ENCODE results near the gene ZDHHC14.

The ZDHHC14 gene

DNA sequence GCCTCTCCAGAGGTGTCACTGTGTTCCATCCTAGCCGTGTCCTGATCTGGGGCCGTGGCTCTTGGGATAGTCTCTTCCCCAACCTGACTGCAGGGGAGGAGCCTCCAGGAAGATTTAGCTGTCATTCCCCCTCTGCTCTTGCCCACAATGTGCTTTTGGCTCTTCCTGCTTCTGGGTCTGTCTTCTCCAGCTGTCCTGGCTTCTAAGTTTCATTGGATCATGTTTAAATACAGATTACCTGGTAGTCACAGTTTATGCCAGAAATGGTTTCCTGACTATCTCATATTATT, 139.1 kb downstream of the ZDHHC14 start:
- H3K27ac ChIP-seq (ENCODE audit: low read depth in 2 of 2, low read length in 2 of 2): no peak overlapping the region
- H3K4me1 ChIP-seq (ENCODE audit: control insufficient read depth in 2 of 2, insufficient read depth in 2 of 2, low read length in 2 of 2): no peaks in the 10 kb centered on the region
- no peaks in the 10 kb centered on the region for H3K9me3 ChIP-seq (ENCODE audit: control insufficient read depth in 2 of 2, low read length in 2 of 2)
- H3K27me3 ChIP-seq (ENCODE audit: control insufficient read depth in 2 of 2, insufficient read depth in 2 of 2, low read length in 2 of 2): no peaks in the 10 kb centered on the region
- H3K36me3 ChIP-seq (ENCODE audit: control insufficient read depth in 2 of 2, insufficient read depth in 2 of 2, low read length in 2 of 2): no peaks in the 10 kb centered on the region
- no peak overlapping the region for H3K4me3 ChIP-seq (ENCODE audit: low read length in 2 of 2)
- no peak overlapping the region for H3K9ac ChIP-seq (ENCODE audit: low read depth in 1 of 2, low read length in 2 of 2)

DNA sequence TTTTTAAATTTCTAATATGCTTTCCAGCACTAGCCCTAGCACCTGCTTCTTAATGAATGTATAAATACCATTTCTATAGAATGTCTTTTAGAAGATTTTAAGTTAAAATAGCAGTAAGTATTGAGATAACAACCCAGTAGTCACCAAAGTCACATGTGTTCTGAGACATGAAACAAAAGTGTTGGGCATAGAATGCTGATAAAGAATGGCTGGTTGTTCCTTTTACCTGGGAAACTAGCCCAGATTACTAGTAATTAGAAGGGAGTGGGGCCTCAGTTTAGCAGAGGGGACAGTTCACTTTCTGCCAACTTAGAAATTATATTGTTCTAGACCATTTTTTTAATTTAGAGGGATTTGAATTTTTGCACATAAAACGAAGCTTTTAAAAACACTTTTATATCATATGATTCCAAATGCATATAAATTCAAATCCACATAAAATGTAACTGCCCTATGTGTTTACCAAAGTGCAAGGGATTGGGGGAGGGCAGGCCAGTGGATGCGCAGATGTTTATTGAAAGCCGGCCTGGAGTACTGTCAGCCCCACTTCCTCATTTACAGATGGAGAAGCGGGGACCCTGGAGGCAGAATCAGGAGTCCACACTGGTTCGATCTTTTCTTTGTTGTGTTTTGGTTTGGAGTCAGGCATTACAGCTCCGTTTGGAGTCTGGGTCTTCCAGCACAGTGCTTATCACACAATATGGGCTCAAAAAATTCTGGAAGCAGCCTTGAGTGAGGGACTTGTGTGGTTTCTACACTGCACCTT, 139.8 kb downstream of the ZDHHC14 start:
- Histone ChIP-seq H3K36me3 (ENCODE audit: control insufficient read depth in 2 of 2, insufficient read depth in 2 of 2, low read length in 2 of 2) (no peaks in the 10 kb centered on the region), H3K4me3 (ENCODE audit: low read length in 2 of 2) (no peak overlapping the region), H3K9me3 (ENCODE audit: control insufficient read depth in 2 of 2, low read length in 2 of 2) (no peaks in the 10 kb centered on the region), H3K27me3 (ENCODE audit: control insufficient read depth in 2 of 2, insufficient read depth in 2 of 2, low read length in 2 of 2) (no peaks in the 10 kb centered on the region), H3K9ac (ENCODE audit: low read depth in 1 of 2, low read length in 2 of 2) (no peak overlapping the region), H3K4me1 (ENCODE audit: control insufficient read depth in 2 of 2, insufficient read depth in 2 of 2, low read length in 2 of 2) (no peaks in the 10 kb centered on the region), H3K27ac (ENCODE audit: low read depth in 2 of 2, low read length in 2 of 2) (no peak overlapping the region)

- Histone ChIP-seq H3K27ac (ENCODE audit: low read depth in 2 of 2, low read length in 2 of 2) (no peak overlapping the region), H3K4me3 (ENCODE audit: low read length in 2 of 2) (no peak overlapping the region), H3K27me3 (ENCODE audit: control insufficient read depth in 2 of 2, insufficient read depth in 2 of 2, low read length in 2 of 2) (no peaks in the 10 kb centered on the region), H3K9ac (ENCODE audit: low read depth in 1 of 2, low read length in 2 of 2) (no peak overlapping the region), H3K4me1 (ENCODE audit: control insufficient read depth in 2 of 2, insufficient read depth in 2 of 2, low read length in 2 of 2) (no peaks in the 10 kb centered on the region), H3K36me3 (ENCODE audit: control insufficient read depth in 2 of 2, insufficient read depth in 2 of 2, low read length in 2 of 2) (peaks cover 0 to 2% of the 10 kb centered on the region in 2 donors), H3K9me3 (ENCODE audit: control insufficient read depth in 2 of 2, low read length in 2 of 2) (no peaks in the 10 kb centered on the region)
Measured at GRCh38 chr6:157521362-157522335, 140.7 kb downstream of the ZDHHC14 start.

DNA sequence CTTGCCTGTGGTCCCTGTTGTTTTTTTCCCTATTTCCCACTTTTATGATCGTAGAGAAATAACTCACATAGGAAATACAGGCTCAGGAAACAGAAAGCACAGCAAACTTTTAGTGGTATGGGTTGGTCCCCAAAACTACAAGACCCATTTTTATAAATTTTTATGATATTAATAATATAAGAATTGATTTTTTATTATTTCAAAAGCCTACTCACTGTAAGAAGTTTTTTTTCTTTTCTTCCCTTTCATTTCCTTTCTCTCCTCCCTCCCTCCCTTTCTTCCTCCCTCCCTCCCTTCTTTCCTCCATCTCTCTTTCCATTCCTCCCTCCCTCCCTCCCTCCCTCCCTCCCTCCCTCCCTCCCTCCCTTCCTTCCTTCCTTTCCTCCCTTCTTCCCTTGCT, 141.5 kb downstream of the ZDHHC14 start:
- Histone ChIP-seq H3K4me1 (ENCODE audit: control insufficient read depth in 2 of 2, insufficient read depth in 2 of 2, low read length in 2 of 2) (peaks cover 4 to 5% of the 10 kb centered on the region in 2 donors), H3K27ac (ENCODE audit: low read depth in 2 of 2, low read length in 2 of 2) (no peak overlapping the region), H3K4me3 (ENCODE audit: low read length in 2 of 2) (no peak overlapping the region), H3K9ac (ENCODE audit: low read depth in 1 of 2, low read length in 2 of 2) (no peak overlapping the region), H3K36me3 (ENCODE audit: control insufficient read depth in 2 of 2, insufficient read depth in 2 of 2, low read length in 2 of 2) (peaks cover 0 to 2% of the 10 kb centered on the region in 2 donors), H3K27me3 (ENCODE audit: control insufficient read depth in 2 of 2, insufficient read depth in 2 of 2, low read length in 2 of 2) (no peaks in the 10 kb centered on the region), H3K9me3 (ENCODE audit: control insufficient read depth in 2 of 2, low read length in 2 of 2) (no peaks in the 10 kb centered on the region)

DNA sequence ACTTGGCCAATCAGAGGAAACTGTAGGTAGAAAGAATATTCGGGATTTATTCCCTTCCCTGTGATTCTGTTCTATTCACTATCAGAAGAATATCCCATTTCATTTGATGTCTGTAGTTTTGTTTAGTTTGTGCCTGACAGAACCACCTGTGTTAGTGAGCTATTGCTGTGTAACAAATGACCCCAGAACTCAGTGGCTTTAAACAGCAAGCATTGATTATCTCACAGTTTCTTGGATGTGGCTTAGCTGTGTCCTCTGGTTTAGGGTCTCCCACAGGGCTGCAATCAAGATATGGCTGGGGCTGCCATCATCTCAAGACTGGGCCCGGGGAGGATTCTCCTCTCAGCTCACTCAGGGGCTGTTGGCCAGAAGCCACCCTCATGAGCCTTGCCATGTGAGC, 143.7 kb downstream of the ZDHHC14 start:
- Histone ChIP-seq H3K27me3 (ENCODE audit: control insufficient read depth in 2 of 2, insufficient read depth in 2 of 2, low read length in 2 of 2) (no peaks in the 10 kb centered on the region), H3K27ac (ENCODE audit: low read depth in 2 of 2, low read length in 2 of 2) (no peak overlapping the region), H3K4me3 (ENCODE audit: low read length in 2 of 2) (no peak overlapping the region), H3K9ac (ENCODE audit: low read depth in 1 of 2, low read length in 2 of 2) (no peak overlapping the region), H3K4me1 (ENCODE audit: control insufficient read depth in 2 of 2, insufficient read depth in 2 of 2, low read length in 2 of 2) (peaks cover 4 to 5% of the 10 kb centered on the region in 2 donors), H3K9me3 (ENCODE audit: control insufficient read depth in 2 of 2, low read length in 2 of 2) (no peaks in the 10 kb centered on the region), H3K36me3 (ENCODE audit: control insufficient read depth in 2 of 2, insufficient read depth in 2 of 2, low read length in 2 of 2) (peaks cover 0 to 2% of the 10 kb centered on the region in 2 donors)

DNA sequence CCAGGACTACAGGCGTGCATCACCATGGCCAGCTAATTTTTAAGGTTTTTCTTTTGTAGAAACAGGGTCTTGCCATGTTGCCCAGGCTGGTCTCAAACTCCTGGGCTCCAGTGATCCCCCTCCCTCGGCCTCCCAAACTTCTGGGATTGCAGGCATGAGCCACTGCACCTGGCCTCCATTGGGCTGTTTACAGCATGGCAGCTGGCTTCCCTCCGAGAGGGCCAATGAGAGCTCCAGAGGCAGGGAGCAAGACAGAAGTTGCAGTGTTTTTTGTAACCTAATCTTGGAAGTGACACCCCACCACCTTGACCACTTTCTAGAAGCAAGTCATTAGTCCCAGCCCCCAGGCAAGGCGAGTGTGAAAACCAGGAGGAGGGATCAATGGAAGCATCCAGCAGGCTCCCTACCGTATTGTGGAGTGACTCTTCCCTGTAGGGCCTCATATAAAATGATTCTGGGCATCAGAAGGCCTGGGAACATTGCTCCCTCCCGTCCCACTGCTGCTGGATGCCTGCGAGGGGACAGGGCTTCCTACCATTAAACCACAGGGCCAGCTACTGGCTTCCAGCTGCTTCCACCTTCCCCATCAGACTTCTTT, 144.4 kb downstream of the ZDHHC14 start:
- Histone ChIP-seq H3K9me3 (ENCODE audit: control insufficient read depth in 2 of 2, low read length in 2 of 2) (no peaks in the 10 kb centered on the region), H3K27me3 (ENCODE audit: control insufficient read depth in 2 of 2, insufficient read depth in 2 of 2, low read length in 2 of 2) (no peaks in the 10 kb centered on the region), H3K36me3 (ENCODE audit: control insufficient read depth in 2 of 2, insufficient read depth in 2 of 2, low read length in 2 of 2) (peaks cover 0 to 2% of the 10 kb centered on the region in 2 donors), H3K4me1 (ENCODE audit: control insufficient read depth in 2 of 2, insufficient read depth in 2 of 2, low read length in 2 of 2) (peaks cover 4 to 5% of the 10 kb centered on the region in 2 donors), H3K9ac (ENCODE audit: low read depth in 1 of 2, low read length in 2 of 2) (no peak overlapping the region), H3K27ac (ENCODE audit: low read depth in 2 of 2, low read length in 2 of 2) (no peak overlapping the region), H3K4me3 (ENCODE audit: low read length in 2 of 2) (no peak overlapping the region)

GRCh38 chr6:157525918-157526425, 145.0 kb downstream of the ZDHHC14 start:
- Histone ChIP-seq H3K27ac (ENCODE audit: low read depth in 2 of 2, low read length in 2 of 2) (no peak overlapping the region), H3K9ac (ENCODE audit: low read depth in 1 of 2, low read length in 2 of 2) (no peak overlapping the region), H3K4me1 (ENCODE audit: control insufficient read depth in 2 of 2, insufficient read depth in 2 of 2, low read length in 2 of 2) (peaks cover 5 to 6% of the 10 kb centered on the region in 2 donors), H3K4me3 (ENCODE audit: low read length in 2 of 2) (no peak overlapping the region), H3K27me3 (ENCODE audit: control insufficient read depth in 2 of 2, insufficient read depth in 2 of 2, low read length in 2 of 2) (no peaks in the 10 kb centered on the region), H3K9me3 (ENCODE audit: control insufficient read depth in 2 of 2, low read length in 2 of 2) (no peaks in the 10 kb centered on the region), H3K36me3 (ENCODE audit: control insufficient read depth in 2 of 2, insufficient read depth in 2 of 2, low read length in 2 of 2) (peaks cover 0 to 2% of the 10 kb centered on the region in 2 donors)

DNA sequence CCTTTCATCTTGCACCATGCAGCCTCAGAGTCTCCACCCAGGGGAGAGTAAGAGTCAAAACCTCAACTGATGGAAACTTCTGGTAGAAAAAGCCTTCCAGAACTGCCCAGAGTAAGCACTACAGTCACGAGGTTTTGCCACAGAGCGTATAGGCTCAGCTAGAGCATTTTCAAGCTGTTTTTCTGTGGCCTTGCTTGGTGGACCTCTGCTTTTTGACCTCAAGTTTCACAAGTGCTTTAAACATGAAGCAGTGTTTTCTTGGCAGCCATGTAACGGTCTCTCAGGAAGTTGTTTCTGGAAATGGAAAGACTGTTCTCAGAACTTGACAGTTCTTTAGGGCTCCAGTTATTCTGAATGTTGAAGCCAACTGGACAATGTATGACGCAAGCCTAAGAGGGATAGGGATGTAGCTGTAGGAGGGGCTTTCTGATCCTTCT, 146.5 kb downstream of the ZDHHC14 start:
- Histone ChIP-seq H3K4me3 (ENCODE audit: low read length in 2 of 2) (no peak overlapping the region), H3K27ac (ENCODE audit: low read depth in 2 of 2, low read length in 2 of 2) (peak overlapping the region in 1 of 2 donors; percentile 26), H3K36me3 (ENCODE audit: control insufficient read depth in 2 of 2, insufficient read depth in 2 of 2, low read length in 2 of 2) (peaks cover 0 to 2% of the 10 kb centered on the region in 2 donors), H3K4me1 (ENCODE audit: control insufficient read depth in 2 of 2, insufficient read depth in 2 of 2, low read length in 2 of 2) (peaks cover 14 to 16% of the 10 kb centered on the region in 2 donors), H3K9me3 (ENCODE audit: control insufficient read depth in 2 of 2, low read length in 2 of 2) (no peaks in the 10 kb centered on the region), H3K27me3 (ENCODE audit: control insufficient read depth in 2 of 2, insufficient read depth in 2 of 2, low read length in 2 of 2) (no peaks in the 10 kb centered on the region), H3K9ac (ENCODE audit: low read depth in 1 of 2, low read length in 2 of 2) (no peak overlapping the region)

DNA sequence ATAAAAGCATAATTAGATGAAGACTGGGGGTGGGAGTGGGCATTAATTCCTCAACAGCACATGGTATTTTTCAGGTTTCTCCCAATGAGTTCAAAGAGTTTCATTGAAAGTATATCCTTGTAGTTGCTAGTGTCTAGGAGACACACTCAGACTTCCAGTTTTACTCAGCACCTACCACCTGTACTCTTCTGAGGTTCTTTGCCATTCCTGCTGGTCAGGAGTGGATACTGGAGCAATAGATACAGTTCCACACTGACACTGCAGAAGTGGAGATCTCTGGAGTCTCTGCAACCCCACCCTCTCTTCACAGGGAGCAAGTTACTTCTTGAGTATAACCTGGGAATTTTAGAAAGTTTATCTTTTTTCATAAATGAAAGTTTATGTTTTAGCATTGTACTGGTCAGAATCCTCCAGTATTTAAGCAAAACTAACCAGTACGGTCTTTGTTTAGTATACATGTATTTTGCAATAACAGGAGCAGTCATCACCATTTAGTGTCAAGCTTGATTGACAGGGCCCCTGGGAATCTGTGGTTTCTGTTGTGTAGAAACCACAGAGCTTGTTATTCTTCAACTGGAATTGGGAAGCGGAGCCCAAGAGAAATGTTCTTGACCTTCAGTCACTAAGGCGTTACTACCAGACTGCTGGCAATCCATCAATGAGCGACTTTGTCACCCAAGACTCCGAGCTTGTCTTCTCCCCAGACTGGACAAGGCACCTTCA, 148.1 kb downstream of the ZDHHC14 start:
- Histone ChIP-seq H3K27me3 (ENCODE audit: control insufficient read depth in 2 of 2, insufficient read depth in 2 of 2, low read length in 2 of 2) (no peaks in the 10 kb centered on the region), H3K4me3 (ENCODE audit: low read length in 2 of 2) (no peak overlapping the region), H3K9ac (ENCODE audit: low read depth in 1 of 2, low read length in 2 of 2) (no peak overlapping the region), H3K9me3 (ENCODE audit: control insufficient read depth in 2 of 2, low read length in 2 of 2) (no peaks in the 10 kb centered on the region), H3K4me1 (ENCODE audit: control insufficient read depth in 2 of 2, insufficient read depth in 2 of 2, low read length in 2 of 2) (peaks cover 14 to 16% of the 10 kb centered on the region in 2 donors), H3K36me3 (ENCODE audit: control insufficient read depth in 2 of 2, insufficient read depth in 2 of 2, low read length in 2 of 2) (peaks cover 0 to 2% of the 10 kb centered on the region in 2 donors), H3K27ac (ENCODE audit: low read depth in 2 of 2, low read length in 2 of 2) (no peak overlapping the region)
